ENCODE results near the gene NDUFV3.
"Not testable (repeated sequence)": the region's sequence is repeated elsewhere in the genome, so short reads cannot be mapped to it uniquely, and the experiment has no call there.

The NDUFV3 gene

DNA sequence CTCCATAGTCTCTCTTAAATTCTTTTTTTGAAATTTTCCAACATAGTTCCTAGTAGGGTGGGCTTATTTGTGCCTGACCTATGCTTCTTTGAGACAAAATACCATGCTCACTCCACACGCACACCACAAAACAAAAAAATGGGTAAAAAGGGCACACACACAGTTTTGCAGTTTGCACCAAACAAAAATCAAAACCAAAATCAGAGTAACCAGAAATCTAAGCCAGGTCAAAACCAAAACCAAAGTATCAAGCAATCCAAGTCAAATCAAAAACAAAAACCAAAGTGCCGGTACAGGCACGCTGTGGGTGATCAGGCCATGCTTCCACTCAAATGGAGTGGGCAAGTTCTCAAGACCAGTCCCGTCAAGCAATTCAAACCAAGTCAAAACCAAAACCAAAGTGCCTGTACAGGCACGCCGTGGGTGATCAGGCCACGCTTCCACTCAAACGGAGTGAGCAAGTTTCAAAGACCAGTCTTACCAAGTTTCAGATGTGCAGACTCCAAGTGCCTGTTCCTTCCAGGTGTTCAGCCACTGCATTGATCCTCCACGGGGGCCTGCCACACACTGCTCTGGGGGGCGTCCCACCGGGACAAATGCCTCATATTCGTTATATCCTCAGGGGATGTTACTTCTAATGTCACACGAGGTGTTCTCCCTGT, 56.1 kb downstream of the NDUFV3 start:
- H3K4me1 ChIP-seq (ENCODE audit: insufficient read depth, low read length); H3K9ac ChIP-seq (ENCODE audit: low read length); H3K36me3 ChIP-seq (ENCODE audit: insufficient read depth, low read length); H3K27ac ChIP-seq (ENCODE audit: low read depth, low read length); H3K27me3 ChIP-seq (ENCODE audit: control insufficient read depth in 1 of 2, insufficient read depth in 2 of 2, low read length in 2 of 2); H3K4me3 ChIP-seq (ENCODE audit: low read depth in 1 of 2, low read length in 2 of 2); H3K9me3 ChIP-seq (ENCODE audit: low read length): not testable (repeated sequence)

DNA sequence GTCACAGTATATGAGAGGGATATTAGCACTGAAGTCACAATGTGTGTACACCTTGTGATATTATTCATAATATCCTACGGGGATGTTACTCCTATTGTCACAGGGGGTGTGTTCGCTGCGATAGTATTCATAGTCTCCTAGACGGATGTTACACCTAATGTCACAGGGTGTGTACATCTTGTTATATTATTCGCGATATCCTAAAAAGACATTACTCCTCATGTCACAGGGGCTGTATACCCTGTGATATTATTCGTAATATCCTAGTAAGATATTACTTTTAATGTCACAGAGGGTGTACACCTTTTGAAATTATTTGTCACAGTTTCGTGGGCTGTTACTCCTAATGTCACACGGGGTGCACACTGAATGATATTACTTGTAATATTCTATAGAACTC, 58.1 kb downstream of the NDUFV3 start:
- H3K27me3 ChIP-seq (ENCODE audit: control insufficient read depth in 1 of 2, insufficient read depth in 2 of 2, low read length in 2 of 2); H3K4me3 ChIP-seq (ENCODE audit: low read depth in 1 of 2, low read length in 2 of 2); H3K27ac ChIP-seq (ENCODE audit: low read depth, low read length); H3K4me1 ChIP-seq (ENCODE audit: insufficient read depth, low read length); H3K36me3 ChIP-seq (ENCODE audit: insufficient read depth, low read length); H3K9me3 ChIP-seq (ENCODE audit: low read length); H3K9ac ChIP-seq (ENCODE audit: low read length): not testable (repeated sequence)

DNA sequence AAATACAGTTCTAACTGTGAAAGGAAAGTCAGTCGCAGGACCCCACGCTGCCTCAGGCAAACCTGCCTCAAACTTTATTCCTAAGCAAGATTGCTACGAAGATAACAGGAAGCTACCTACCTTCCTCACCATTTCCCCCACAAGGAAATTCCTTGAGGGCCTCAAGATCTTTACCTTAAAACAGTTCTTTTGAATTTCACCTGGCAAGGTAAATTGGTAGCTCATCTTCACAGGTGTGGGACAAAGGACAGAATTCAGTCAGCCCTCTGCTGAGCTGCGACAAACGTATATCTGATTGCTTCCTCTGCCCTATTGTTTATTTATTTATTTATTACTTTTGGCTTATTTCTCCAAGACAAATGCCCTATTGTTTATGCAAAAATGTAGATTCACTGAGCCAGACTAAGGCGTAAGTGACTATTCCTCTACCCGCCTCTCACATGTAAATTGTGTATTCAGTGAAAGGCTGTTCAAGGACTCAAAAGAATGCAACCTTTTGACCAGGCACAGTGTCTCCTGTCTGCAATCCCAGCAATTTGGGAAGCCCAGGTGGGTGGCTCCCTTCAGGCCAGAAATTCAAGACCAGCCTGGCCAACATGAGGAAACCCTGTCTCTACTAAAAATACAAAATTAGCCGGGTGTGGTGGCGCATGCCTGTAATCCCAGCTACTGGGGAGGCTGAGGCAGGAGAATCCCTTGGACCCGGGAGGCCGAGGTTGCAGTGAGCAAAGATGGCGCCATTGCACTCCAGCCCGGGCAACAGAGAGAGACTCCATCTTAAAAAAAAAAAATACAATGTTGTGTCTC, 63.9 kb downstream of the NDUFV3 start:
- no peak overlapping the region for H3K27ac ChIP-seq (ENCODE audit: low read depth, low read length)
- no peak overlapping the region for H3K9ac ChIP-seq (ENCODE audit: low read length)
- no peaks in the 10 kb centered on the region for H3K36me3 ChIP-seq (ENCODE audit: insufficient read depth, low read length)
- no peaks in the 10 kb centered on the region for H3K4me1 ChIP-seq (ENCODE audit: insufficient read depth, low read length)
- no peak overlapping the region for H3K4me3 ChIP-seq (ENCODE audit: low read depth in 1 of 2, low read length in 2 of 2)
- H3K27me3 ChIP-seq (ENCODE audit: control insufficient read depth in 1 of 2, insufficient read depth in 2 of 2, low read length in 2 of 2), result no peaks in the 10 kb centered on the region
- H3K9me3 ChIP-seq (ENCODE audit: low read length), result no peaks in the 10 kb centered on the region

DNA sequence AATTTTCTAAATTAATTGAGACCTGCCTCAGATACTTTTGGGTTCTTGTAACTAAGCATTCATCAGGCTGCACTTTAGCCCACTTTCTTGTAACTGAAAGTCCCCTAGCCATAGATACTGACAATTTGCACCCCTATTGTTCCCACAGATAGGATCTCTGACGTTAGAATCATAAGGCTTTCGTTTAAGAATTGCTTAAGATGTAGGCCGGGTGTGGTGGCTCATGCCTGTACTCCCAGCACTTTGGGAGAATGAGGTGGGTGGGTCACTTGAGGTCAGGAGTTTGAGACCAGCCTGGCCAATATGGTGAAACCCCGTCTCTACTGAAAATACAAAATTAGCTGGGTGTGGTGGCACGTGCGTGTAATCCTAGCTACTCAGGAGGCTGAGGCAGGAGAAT, 65.0 kb downstream of the NDUFV3 start:
- H3K4me1 ChIP-seq (ENCODE audit: insufficient read depth, low read length); H3K9me3 ChIP-seq (ENCODE audit: low read length); H3K27me3 ChIP-seq (ENCODE audit: control insufficient read depth in 1 of 2, insufficient read depth in 2 of 2, low read length in 2 of 2); H3K27ac ChIP-seq (ENCODE audit: low read depth, low read length); H3K4me3 ChIP-seq (ENCODE audit: low read depth in 1 of 2, low read length in 2 of 2); H3K9ac ChIP-seq (ENCODE audit: low read length); H3K36me3 ChIP-seq (ENCODE audit: insufficient read depth, low read length): not testable (repeated sequence)

DNA sequence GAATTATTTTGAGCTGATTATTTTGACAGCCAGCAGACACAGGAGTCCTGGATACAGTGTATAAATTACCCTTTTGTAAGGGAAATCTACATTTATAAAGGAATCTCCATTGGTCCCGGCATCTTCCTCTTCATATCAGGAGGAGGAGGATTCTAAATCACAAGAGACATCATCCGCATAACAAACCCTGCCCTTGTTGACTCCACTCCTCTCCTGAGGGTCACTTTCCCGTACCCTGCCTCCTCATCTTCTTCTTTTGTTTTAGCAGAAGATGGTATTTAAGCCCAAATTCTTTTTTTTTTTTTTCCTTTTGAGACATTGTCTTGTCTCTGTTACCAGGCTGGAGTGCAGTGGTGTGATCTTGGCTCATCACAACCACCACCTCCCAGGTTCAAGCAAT, 66.6 kb downstream of the NDUFV3 start:
- Histone ChIP-seq H3K4me3 (ENCODE audit: low read depth in 1 of 2, low read length in 2 of 2) (no peak overlapping the region), H3K9me3 (ENCODE audit: low read length) (no peaks in the 10 kb centered on the region), H3K27ac (ENCODE audit: low read depth, low read length) (no peak overlapping the region), H3K9ac (ENCODE audit: low read length) (no peak overlapping the region), H3K36me3 (ENCODE audit: insufficient read depth, low read length) (no peaks in the 10 kb centered on the region), H3K27me3 (ENCODE audit: control insufficient read depth in 1 of 2, insufficient read depth in 2 of 2, low read length in 2 of 2) (no peaks in the 10 kb centered on the region), H3K4me1 (ENCODE audit: insufficient read depth, low read length) (no peaks in the 10 kb centered on the region)

DNA sequence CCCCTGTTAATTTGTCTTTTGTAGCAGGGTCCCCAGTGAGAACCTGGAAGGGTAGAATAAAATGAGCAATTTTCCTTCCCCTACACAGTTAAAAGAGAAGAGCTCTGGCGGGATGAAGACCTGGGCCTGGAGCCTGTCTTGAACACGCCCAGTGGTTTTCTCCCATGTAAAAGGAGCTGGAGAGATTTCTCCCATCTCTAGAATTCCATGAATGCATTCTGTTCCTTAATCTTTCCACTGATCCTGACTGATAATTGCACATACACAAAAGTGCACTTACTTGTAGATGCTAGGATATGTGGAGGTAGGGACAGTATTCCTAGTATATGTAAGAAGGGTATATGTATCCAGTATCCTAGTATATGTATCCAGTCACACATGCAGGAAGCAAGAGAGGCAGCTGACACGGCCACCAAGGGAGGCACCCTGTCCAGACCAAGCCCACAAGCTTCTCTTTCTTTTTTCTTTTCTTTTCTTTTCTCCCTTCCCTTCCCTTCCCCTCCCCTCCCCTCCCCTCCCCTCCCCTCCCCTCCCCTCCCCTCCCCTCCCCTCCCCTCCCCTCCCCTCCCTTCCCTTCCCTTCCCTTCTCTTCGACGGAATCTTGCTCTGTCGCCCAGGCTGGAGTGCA, 69.4 kb downstream of the NDUFV3 start:
- no peaks in the 10 kb centered on the region for H3K36me3 ChIP-seq (ENCODE audit: insufficient read depth, low read length)
- no peak overlapping the region for H3K27ac ChIP-seq (ENCODE audit: low read depth, low read length)
- no peak overlapping the region for H3K4me3 ChIP-seq (ENCODE audit: low read depth in 1 of 2, low read length in 2 of 2)
- H3K4me1 ChIP-seq (ENCODE audit: insufficient read depth, low read length), result no peaks in the 10 kb centered on the region
- H3K9ac ChIP-seq (ENCODE audit: low read length), result no peak overlapping the region
- H3K9me3 ChIP-seq (ENCODE audit: low read length), result no peaks in the 10 kb centered on the region
- H3K27me3 ChIP-seq (ENCODE audit: control insufficient read depth in 1 of 2, insufficient read depth in 2 of 2, low read length in 2 of 2), result no peaks in the 10 kb centered on the region
